Measurements from ENCODE around the gene SMURF1. TPM values are rescaled to one million over a fixed set of nuclear protein-coding genes. Genes with fewer than 3 reads are reported as not detected.

Gene SMURF1
- total RNA-seq, 1 donor from 2014 or later = 13.5 TPM

DNA sequence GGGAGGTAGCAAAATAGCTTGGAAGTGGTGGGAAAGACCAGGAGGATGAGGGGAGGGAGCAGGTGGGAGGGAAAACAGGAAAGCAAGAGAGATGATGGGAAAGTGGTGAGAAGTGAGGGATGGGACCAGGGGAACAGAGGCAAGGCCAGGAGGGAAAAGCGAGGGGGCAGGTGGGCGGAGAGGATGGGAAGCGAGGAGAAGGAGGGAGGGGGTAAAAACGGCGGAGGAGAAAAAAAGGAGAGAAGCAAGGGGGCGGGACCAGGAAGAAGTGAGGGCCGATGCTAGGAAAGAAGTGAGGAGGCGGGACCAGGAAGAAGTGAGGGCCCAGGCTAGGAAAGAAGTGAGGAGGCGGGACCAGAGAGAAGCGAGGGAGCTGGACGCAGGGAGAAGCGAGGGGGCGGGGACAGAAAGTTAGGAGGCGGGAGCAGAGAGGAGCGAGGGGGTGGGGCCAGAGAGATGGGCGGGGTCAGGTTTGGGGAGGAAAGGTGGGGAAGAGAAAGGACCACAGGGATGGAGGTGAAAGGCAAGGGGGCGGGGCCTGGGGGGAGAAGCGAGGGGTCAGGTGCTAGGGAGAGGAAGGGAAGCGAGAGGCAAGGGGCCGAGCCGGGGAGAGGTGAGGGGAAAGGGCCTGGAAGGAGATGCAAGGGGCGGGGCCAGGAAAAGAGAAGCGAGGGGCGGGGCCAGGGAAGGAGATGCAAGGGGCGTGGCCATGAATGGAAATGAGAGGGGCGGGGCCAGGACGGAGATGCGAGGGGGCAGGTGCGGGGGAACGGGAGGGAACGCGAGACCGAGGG lies 984 bp downstream of the SMURF1 start:
- DNase-seq (ENCODE audit: low spot score) (peak; percentile 92), ATAC-seq (peak; percentile 77)

DNA sequence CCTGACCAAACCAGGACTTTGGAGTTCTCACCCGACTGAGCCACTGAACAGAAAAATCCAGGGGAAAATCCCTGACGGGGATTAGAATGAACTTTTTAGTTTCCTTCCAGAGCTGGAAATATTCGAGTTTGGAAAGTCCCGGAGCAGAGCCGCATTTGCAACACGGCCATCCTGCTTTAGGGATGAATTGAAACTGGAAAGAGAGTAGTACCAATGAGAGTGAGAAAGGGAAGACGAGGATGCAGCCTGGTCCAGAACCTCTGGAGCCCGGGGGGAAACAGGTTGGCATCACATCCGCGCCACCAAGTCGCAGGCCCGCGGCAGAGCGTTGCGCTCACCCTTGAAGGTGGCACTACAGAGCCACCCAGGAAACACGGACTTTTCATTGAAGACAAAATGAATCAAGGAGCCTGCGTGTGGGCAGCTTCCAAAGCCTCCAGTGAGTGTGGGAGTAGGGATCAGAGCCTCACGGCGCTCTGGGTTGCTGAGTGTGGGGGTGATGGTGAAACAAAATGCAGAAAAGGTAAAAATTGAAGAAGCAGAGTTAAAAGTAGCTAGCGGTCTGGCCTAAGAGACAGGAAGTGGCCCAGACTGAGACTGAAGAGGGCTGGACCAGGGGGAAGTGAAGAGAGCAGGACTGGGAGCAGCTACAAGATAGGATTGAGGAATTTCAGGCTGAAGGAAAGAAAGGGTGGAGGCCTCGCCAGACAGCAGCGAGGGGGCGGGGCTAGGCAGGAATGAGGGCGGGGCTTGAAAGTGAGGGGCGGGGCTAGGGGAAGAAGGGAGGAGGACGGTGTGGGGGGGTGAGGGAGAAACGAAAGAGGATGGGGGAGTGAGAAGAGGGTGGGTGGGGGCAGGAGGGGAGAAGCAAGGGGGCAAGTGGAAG lies 1.8 kb downstream of the SMURF1 start:
- DNase-seq (ENCODE audit: low spot score) (peak; percentile 68), ATAC-seq (peak; percentile 50)

DNA sequence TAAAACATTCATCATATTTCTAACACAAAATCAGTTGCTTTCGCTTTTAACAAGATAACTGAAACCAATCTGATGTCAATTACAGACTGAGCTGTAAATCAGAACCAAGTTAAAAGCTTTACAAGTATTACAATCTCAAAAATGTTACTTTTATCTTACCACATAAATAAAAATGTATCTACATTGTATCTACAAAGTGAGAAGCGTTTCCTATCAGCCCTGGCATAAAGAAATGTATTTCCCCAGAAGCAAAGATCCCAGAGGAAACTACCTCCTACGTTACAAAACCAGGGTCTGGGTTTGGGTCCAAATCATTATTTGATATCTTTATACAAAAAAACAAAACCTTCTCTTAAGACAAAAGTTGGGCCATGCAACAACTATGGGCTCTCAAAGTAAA lies 2.6 kb downstream of the SMURF1 start:
- ATAC-seq = no peak
- DNase-seq (ENCODE audit: low spot score) = no peak

DNA sequence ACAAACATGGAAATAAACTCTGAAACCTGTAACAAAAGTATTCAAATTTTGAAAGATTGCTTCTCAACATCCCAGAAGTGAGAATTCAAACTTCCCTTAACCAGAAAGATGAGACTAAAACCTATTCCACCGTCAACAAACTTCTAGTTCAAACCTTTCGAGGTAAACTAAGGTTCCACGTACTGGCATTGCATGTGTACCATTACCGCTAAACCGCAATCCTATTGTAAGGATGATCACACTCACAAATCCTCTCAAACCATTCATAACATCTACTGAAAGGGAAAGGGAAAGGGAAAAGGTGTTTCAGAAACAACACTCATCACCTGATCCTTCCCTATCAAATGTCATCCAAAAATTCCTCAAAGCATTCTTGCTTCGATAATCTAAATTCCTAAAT lies 3.1 kb downstream of the SMURF1 start:
- no peak for DNase-seq (ENCODE audit: low spot score)
- no peak for ATAC-seq

DNA sequence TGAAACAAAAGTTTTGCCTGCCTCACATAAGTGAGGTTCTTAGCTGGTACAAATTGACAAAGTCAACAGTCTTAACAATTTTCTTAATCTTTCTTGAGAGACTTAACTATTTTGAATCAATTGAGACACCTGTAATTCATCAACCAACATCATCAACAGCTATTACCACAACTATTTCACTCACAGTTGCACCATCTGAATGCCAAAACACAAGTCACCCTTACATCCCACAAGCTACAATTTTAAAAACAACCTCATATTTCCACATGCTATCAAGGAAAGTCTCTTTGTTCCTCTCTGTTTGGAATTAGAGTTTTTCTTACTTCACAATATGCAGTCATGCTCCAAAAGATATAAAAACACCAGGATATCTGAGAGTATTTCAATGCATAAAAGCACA lies 4.9 kb downstream of the SMURF1 start:
- DNase-seq (ENCODE audit: low spot score) (no peak), ATAC-seq (no peak)

DNA sequence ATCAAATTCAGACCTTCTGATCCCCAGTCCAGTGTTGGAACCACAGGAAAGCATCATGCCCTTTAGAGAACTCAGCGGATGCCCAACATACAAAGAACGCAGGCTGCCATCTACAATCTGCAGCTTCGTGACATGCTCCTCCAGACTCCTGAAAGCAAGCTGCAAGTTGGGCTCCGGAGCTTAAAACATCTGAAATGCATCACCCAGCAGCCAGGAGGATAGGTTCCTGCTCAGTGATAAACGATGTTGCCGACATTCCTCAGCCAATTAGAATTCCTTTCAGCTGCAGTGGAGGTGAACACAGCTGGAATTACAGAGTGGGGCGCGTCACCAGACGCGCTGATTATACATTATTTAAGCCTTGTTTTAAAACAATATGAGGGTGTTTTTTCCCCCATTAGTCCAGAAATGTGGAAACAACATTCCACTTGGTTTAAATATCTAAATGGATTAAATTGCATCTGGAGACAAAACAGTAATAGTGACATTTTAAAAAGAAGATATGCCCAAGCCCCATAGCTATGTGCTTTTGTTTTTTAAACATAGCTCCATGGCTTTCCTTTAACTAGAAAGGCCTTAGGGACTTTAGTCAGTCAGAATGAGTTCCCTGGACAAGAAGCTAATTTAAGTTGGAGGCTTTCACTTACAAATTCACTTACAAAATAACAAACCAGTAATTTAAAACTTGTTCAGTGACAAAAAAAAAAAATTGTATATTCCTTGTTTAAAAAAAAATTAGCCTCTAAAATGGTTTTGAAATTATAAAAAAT lies 6.3 kb downstream of the SMURF1 start:
- no peak for ATAC-seq
- no peak for DNase-seq (ENCODE audit: low spot score)

DNA sequence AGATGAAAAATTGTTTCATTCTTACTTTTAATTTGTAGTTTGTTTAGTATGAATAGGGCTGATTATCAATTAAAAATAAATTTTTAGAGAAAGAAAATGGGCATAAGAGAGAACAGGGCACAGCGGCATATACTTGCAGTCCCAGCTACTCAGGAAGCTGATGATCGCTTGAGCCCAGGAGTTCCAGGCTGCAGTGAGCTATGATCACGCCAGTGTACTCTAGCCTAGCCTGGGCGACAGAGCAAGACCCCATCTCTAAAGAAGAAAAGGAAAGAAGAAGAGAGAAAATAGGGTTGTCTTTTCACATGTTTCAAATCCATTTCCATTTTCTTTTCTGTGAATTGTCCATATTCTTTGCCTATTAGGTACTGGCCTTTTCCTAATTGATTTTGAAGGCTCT lies 8.0 kb downstream of the SMURF1 start:
- ATAC-seq (no peak), DNase-seq (ENCODE audit: low spot score) (no peak)

DNA sequence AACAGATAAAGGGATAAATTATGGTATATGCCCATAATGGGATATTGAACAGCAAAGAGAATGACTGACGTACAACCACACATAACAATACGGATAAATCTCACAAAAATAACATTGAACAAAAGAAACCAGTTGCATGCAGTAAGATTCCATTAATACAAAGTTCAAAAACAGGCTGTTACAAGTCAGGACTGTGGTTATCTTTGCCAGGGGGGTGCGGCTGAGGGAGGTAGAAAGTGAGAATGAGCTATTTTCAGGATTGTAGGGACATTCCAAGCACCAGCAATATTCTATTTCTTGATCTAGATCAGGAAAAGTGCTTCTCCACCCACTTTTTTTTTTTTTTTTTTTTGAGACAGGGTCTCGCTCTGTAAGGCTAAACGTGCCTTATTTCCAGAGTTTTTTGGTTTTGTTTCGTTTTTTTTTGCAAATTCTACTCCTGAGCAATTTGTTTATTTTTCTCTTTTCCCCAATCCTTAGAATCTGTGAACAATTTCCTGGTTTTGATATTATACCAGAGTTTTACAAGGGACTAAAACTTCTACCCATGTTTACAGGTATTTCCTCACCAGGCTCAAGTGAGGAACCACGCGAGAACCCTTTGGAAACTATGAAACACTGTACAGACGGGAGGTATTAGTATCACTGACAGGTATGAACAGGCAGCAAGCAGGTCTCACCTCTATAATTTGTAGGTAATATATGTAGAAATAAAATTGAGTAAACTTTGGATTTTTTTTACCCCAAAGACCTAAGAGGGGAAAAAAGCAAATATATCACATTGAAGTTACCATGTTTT lies 9.9 kb downstream of the SMURF1 start:
- ATAC-seq = peak; percentile 56
- DNase-seq (ENCODE audit: low spot score) = no peak

DNA sequence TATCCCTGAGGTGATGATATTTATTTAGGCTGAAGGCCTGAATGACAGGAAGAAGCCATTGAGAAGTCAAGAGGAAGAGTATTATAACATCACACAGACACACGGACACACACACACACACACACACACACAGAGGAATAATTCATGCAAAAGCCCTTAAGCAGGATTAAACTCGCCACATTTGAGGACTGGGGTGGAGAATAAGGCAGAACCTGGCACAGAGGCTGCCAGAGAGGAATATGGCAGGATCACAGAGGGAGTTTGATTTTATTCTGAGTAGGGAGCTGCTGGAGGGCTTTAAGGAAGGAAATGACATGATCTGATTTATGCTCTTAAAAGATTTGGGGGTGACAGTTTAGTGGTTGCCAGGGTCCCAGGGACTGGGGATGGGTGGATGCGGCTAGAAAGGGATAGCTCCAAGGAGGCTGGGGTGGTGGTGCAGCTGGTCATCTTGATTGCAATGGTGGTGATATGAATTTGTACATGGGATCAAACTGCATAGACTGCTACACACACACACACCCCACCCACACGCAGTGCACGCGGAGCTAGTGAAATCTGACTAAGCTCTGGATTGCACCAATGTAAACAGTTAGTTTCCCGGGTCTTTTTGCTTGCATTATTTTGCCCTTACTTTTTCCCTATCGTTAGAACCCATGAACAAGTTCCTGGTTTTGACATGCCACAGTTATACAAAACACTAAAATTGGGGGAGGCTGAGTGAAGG lies 11.2 kb downstream of the SMURF1 start:
- DNase-seq (ENCODE audit: low spot score) = no peak
- ATAC-seq = peak; percentile 17

DNA sequence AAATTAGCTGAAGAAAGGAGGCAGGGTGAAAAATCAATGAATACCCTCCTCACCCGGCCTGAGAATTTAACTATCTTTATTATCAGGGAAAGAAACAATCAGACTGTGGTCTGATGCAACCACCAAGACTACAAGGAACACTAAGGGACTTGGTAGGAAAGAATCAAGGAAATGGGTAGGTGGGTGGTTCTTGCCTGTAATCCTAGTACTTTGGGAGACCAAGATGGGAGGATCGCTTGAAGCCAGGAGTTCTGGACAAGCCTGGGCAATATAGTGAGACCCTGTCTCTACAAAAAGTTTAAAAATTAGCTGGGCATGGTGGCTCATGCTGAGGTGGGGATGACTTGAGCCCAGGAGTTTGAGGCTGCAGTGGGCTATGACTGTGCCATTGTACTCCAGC lies 12.6 kb downstream of the SMURF1 start:
- ATAC-seq (no peak), DNase-seq (ENCODE audit: low spot score) (no peak)

DNA sequence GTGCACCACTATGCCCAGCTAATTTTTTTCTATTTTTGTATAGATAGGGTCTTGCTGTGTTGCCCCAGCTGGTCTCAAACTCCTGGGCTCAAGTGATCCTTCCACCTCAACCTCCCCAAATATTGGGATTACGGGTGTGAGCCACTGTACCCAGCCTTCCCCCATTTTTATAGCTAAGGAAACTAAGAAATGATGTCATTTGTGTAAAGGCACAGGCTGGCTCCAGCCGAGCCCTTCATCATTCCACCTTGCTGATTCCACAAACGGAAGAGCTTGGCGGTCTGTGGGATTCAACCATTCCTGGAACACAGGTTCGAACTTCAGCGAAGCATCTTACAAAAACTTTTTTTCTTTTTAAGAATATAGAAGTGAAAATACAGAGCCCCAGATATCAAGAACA lies 14.4 kb downstream of the SMURF1 start:
- DNase-seq (ENCODE audit: low spot score) (no peak), ATAC-seq (no peak)

DNA sequence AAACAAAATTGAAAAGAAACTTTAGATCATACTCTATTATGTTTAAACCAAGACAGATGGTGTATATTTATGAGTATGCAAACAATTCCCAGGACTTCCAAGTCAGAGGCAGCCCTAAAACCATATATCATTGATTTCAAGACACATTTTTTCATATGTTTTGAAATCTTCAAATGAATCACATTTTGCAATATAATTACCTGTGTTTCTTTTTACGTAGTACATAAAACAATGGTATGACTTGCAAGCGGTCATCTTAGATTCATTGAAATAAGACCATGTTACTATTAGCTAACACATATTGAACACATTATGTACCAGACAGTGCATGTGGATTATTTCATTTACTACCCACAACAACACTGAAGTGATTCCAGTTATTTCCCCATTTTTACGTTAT lies 14.9 kb downstream of the SMURF1 start:
- no peak for DNase-seq (ENCODE audit: low spot score)
- no peak for ATAC-seq

DNA sequence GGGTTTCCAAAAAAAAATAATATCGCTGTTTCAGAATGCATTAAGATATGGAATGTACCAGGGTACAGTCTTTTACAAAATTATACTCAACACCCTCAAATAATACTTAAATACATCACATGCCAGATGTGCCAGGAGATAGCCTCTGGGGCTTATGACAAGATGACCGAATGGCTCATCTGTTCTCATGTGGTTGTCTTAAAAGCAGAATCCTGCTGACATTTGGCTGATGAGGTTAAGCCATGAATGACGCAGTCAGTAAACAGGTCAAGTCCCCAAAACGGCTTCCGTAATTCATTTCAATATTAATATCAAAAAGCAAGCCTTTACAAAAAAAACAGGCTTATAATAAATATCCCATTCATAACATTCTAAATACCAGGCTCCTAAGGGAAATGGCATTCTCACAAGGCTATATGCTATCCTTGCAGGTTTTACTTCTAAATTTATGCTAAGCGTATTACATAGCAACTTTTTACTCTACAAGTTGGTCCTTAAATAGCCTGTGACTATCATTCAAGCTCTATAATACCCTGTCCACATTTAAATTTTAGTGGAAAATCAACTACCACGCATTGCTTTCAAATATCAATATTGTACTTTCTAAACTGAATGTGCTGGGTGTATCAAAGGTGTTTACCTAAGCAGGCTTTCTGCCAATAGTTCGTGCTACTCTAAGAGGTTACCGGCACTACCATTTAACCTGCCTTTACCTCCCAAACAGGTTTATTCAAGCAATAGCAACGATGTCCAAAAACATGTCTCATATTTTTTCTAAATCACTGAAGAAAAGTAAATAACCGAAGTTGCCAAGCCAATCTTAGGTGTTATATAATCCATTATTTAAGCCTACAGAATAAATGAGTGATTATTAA lies 15.6 kb downstream of the SMURF1 start:
- ATAC-seq (peak; percentile 67), DNase-seq (ENCODE audit: low spot score) (no peak)

DNA sequence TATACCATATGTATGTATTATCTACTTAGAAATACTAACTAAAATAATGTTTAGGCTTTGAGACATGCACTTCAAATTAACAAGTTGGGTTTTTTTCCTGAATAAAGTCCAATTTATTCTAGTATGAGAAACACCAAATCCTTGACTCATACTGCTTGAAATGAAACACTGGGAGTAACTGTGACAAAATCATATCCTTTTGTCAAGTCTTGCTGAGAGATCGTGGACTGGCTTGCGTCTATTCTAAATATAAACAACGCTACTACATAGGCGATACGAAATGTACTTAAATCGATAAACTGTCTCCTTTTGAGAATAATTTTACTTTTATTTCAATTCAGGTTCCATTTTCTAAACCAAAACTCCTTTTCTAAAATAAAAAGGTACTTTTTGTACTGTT lies 16.3 kb downstream of the SMURF1 start:
- DNase-seq (ENCODE audit: low spot score) = no peak
- ATAC-seq = no peak

DNA sequence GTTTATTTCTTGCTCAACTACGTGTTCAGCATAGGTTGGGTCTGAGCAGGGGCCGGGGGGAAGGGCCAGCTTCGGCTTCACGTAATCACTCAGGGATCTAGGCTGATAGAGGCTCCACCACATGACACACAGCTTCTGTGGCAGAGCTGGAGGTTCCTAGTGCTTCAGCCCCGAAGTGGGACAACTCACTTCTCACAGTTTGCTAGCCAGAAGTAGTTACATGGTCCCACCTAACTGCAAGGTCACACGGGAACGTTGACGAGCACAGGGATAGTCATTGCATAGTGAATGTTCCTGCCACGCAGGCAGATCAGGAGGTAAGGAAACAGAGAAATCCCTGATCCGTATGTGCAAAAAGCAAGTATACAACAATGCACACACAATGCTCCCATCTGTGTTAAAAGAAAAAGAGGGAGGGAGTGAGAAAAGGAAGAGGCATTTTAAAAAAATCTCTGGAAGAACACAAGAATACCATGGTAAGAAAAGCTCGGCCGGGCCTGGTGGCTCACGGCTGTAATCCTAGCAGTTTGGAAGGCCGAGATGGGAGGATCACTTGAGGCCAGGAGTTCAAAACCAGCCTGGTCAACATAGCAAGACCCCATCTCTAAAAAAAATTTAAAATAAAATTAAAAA lies 16.9 kb downstream of the SMURF1 start:
- peak; percentile 40 for ATAC-seq
- no peak for DNase-seq (ENCODE audit: low spot score)

DNA sequence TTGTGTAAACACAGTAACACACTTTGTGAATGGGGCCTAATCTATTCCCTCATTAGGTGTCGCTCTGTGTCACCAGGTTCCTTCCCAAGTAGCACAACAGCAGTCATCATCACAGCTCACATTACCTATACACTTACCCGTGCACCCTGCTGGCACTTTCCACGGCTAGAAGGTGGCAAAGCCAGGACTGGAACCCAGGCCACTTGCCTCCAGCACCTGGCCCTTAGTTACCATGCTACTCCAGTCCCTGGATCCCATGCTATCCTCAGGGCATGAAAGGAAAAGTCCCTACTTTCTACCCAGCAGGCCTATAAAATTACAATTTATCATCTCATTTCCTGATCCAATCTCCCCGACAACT lies 18.4 kb downstream of the SMURF1 start:
- peak; percentile 60 for ATAC-seq
- DNase-seq (ENCODE audit: low spot score) = no peak

DNA sequence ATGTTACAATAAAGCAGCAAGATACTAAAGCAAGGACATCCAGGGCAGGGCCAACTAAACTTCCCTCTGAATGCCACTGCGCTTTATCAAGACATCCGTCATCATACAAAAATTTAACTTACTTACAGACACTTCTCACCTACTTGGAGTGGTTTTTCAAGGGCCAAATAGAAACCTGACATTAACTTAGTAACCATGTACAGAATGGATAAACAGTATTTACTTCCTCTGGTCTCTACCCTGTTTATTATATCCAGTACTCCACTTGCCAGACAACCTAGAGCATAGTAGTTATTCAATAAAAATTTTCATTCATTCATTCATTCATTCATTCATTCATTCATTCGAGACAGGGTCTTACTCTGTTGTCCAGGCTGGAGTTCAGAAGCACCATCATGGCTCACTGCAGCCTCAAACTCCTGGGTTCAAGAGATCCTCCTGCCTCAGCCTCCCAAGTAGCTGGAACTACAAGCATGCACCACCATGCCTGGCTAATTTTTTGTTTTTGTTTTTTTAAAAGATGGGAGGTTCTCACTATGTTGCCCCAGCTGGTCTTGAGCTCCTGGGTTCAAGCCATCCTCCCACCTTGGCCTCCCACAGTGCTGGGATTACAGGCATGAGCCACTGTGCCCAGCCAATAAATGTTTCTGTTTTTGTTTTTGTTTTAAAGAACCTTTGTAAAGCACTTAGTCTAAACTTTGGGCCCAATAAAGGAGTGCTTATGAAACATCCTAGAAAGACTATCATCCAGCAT lies 19.0 kb downstream of the SMURF1 start:
- no peak for ATAC-seq

DNA sequence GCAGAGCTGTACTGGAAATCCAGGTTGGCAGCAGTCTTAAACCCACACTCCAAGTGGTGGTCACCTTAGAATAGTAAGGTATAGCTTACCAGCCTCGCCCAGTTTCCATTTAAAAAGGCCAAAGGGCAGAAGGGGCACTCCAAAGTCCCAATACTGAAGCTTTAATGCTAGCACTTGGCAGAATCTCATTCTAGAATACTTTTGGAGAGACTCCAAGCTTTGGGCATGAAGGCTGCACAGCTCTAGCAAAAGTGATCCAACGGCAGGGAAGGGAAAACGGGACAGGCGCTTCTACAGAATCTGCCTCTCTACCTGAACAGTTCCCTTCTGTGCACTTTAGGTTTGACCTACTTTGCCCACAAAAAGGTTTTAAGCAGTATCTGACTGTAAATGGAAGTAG lies 19.7 kb downstream of the SMURF1 start:
- ATAC-seq = peak; percentile 55
- DNase-seq (ENCODE audit: low spot score) = peak; percentile 61

More for the DNA sequence above, 19.0 kb downstream of the SMURF1 start:
- no peak for DNase-seq (ENCODE audit: low spot score)

Data from left lobe of liver (tissue), 2 donors.